HG03060 (cell line): ENCODE measurements around the gene PRDM10.
"Not testable (repeated sequence)": the region's sequence is repeated elsewhere in the genome, so short reads cannot be mapped to it uniquely, and the experiment has no call there.

Source experiments
- ATAC-seq: cut with Tn5 transposase; IDR thresholded peaks from one replicate; pipeline ENCODE4 v1.9.1; 2021; ENCODE audit warnings: low read depth, moderate number of reproducible peaks; ENCODE audit not compliant: unreplicated experiment

The PRDM10 gene

DNA sequence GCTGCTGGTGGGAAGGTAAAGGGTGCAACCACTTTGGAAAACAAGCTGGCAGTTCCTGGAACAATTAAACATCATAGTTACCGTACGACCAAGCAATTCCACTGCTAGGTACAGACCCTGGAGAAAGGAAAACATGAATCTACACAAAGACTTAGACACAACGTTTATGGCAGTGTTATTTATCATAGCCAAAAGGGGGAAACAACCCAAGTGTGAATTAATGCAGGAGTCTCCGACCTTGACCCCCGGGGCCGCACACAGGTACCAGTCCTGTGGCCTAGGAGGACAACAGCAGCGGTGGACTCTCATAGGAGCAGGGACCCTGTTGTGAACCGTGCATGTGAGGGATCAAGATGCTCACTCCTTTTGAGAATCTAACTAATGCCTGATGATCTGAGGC lies 22.5 kb downstream of the PRDM10 start:
- ATAC-seq = no peak

DNA sequence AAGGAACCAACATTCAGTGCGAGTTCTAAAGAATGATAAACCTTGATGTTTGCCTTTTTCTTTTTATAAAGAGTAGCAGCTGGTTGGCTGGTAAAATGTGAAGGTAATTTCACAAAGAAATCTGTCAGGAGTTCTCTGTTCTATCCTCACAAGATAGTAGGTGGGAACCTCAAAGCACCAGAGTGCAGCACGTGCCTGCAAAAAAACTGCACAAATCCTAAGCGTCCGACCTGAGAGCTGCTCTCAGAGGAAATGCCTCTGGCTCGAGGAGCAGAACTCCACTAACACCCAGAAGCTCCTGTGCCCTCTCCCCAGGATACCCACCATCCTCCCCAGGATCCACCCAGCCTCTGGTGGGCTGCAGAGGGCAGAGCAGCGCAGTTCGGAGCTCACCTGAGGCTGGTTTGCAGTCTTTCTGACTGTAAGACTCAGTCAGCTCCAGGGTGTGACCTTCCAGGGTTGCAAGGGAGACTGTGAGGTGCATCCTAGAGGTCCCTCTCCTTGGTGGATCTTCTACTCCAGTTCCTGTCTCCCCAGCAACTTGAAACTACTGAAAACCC lies 23.5 kb downstream of the PRDM10 start:
- ATAC-seq = no peak

DNA sequence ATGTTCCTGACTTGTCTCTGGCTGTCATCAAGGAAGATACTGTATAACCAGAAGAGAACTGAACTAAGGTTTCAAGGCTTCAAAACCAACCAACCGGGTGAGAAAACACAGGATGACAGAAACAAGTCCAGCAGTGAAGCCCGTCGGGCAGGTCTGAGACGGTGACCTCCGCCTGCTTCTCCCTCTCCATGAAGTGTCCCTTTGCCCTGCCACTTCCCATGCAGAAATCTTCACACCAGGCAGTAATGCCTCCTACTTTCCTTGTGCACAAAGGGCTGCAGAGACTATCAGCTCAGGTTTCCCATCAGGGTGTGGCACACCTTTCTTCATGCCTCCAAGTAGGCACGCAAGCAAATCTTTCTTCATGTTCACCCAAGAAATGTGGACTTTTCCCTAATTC lies 24.2 kb downstream of the PRDM10 start:
- no peak for ATAC-seq

DNA sequence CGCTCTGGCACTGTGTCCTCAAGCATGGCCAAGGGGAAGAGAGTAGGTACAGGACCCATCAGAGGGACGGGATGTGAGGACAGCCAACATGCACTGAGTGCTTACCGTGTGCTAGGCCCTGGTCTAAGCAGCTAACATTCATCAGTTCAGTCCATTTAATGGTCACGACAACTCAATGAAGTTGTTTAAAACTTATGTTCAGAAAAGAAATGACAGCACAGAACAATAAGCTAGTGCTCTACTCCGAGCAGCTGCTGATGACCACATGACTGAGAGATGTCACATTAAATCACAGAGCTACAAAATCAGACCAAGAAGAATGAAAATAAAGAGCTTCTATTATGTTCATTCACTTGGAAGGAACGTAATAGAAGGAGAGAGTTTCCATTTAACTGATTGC lies 26.3 kb downstream of the PRDM10 start:
- no peak for ATAC-seq

DNA sequence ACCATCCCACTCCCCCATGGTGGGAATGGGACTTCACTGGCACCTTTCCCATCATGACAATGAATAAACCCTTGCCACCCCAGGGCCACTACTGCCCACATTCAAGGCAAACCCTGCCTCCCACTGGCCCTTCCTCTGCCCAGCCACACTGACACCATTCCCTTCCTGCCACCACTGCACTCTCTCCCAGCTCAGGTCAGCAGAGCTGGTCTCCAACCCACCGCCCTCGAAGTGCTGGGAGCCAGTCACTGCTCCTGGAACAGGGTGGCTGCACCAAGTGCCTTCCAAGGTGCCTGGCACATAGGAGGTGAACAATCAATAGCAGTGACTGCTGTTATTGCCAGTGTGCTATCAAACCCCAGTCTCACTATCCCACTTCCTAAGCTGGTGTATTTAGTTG lies 27.1 kb downstream of the PRDM10 start:
- ATAC-seq = no peak

DNA sequence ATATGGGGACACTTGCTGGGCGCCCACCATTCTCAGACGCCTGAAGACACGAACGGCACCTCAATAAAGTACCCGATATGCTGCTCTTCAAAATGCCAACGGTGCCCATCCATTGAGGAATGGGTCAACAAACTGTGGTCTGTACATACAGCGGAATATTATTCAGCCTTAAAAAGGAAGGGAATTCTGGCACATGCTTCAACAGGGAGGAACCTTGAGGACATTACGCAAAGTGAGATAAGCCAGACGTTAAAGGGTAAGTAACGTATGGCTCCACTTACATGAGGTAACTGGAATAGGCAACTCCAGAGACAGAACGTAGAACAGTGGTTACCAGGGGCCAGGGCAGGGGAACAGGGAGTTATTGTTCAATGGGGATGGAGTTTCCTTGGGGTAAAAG lies 28.0 kb downstream of the PRDM10 start:
- ATAC-seq = no peak

DNA sequence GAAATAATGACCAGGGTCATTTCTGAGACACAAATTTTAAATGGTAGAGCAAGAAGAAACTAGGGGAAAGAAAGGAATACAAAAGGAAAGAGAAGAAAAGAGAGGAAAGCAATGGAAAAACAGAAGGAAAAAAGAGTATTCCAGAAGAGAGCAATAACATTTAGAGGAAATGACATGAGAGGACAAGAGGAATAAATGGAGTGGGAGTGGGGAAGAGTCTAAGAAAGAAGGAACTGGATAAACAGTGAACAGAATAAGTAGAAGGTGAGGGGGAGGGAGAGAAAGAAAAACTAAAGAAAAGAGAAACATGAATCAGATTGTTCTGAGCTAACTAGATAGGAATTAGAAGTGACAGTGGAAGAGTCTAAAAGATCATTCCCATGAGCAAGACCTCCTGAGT lies 28.4 kb downstream of the PRDM10 start:
- ATAC-seq = no peak

DNA sequence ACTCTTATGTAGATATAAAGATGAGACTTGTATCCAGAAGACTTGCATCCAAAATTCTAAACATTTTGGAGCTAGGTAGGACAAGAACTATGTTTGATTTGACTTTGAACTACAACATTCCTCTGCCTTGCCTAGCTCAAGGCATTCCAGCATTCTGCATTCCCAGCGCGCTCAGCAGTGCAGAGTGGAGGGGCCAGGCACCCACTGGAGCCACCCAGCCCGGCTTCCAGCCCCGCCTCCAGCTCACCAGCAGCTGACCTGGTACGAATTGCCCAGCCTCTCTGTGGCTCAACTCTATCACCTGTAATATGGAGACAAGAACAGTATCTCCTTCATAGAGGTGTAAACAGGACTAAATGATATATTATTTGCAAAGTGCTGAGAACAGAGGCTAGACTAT lies 28.8 kb downstream of the PRDM10 start:
- no peak for ATAC-seq

DNA sequence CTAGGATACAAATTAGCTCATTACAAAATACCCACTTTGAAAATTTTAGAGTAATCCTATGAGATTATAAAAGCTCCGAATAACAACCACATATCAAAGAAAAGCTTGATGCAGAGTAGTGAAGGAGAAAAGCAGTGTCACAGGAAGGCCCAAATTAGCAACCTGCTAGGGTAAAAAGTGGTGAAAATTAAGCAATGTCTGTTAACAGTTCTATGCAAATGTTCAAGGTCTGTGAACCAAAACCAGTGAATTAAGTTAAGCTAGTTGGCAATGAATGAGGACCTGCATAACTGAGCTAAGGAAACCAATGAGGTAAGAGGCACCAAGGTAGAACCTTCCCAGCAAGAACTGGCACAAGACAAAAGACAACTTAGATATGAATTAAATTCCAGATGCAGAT lies 29.6 kb downstream of the PRDM10 start:
- ATAC-seq = no peak

DNA sequence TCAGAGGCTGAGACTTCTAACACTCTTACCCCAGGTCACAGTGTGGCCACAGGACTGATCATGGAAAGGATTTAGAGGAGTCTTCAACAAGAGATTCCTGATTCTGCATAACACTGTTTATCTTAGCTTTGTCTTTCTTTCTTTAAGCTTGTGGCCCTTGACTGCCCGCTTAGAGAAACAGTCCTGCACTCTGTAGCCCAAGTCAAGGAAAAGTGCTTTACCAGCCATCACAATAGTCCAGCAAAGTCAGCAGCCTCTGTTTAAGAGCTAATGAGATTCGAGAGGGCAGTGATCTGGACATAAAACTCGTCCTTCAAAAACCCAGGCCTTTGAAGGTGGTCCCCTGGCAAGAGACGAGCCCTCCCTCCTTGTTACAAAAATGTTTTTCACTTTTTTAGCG lies 30.0 kb downstream of the PRDM10 start:
- ATAC-seq = no peak

DNA sequence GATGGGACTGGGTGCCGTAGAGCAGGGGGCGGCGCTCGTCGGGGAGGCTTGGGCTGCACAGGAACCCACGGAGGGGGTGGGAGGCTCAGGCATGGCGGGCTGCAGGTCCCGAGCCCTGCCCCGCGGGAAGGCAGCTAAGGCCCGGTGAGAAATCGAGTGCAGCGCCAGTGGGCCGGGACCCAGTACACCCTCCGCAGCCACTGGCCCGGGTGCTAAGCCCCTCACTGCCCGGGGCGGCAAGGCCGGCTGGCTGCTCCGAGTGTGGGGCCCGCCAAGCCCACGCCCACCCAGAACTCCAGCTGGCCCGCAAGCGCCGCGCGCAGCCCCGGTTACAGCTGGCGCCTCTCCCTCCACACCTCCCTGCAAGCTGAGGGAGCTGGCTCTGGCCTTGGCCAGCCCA lies 30.8 kb downstream of the PRDM10 start:
- ATAC-seq = not testable (repeated sequence)

DNA sequence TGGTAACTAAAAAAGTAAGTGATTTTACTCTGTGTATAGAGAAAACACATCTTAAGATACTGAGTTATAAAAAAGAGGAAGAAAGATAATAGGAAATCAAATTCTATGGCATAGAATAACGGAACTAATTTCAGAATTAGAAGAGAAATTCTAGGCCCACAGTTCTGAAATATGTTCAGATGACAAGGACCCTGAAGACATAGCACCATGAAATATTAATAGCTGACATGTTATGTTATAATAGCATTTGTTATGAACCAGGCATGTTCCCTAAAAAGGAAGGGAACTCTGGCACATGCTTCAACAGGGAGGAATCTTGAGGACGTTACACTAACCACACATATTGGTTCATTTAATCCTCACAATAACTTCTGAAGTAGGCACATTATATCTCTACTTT lies 32.7 kb downstream of the PRDM10 start:
- ATAC-seq = no peak

DNA sequence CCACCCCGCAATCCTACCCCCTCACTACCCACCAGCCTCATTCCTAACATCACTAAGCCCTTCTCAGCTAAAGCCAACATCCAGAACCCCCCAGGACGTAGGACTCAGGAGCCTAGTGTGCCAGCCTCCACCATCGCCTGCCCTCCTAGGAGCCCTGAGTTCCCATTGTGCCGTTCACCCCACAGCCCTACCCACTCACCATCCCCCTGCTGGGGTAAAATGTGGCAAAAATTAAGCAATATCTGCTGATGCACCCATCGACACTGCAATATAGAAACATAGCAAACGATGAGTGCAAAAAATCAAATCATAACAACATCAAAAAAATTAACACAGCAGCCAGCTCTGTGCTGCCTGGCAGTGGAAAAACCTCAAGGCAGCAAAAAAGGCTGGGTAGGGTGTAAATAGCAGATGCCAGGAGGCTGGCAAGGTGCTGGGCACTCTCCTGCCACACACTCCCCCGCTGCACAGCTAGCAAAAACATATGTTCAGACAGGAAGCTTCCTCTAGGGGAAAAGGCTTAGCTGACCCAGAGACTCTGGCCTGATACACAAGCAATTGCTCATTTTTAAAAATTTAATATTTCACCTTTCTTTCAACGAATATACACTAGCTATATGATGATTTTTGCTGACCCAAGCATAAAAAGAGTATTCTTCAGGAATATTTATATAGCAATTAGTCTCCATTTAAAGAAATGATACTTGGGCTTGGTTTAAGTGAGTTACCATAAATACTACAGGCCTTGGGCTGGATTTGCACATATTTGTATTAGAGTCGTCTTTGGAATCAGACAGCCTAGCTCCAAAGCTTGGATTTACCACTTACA lies 33.8 kb downstream of the PRDM10 start:
- no peak for ATAC-seq

DNA sequence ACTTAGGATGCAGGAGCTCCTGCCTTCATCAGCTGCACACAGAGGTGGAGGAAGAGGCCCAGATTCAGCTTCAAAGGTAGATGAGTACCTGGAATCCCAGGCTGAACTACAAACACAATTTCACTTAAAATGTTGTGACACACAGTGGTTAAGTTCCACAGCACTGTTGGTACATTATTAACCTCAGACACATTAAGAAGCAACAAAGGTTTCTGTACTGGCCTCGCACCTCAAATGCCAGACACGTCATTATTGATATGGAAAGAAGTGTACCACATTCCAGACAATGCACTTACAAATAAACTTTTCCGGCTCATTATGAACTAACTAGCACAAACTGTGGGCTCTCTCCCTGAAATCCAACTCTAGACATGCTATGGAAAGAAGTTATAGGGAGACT lies 34.6 kb downstream of the PRDM10 start:
- ATAC-seq = no peak

DNA sequence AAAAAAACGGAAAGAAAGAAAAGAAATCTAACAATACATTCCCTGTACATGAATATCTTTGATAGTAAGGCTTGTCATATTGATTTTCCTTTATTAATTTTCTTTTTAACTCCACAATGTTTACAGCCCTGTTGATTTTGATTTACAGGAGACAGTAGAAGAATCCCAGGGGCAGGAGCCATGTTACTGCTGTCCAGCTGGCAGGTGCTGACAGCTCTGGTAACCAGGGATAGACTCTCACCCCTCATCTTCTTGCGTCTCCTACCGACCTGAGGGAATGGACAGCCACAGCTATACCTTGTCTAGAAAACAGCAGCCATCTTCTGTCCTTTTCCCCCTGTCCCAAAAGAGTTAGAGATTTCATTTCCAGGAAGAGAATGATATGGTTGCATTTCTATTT lies 37.4 kb downstream of the PRDM10 start:
- no peak for ATAC-seq

DNA sequence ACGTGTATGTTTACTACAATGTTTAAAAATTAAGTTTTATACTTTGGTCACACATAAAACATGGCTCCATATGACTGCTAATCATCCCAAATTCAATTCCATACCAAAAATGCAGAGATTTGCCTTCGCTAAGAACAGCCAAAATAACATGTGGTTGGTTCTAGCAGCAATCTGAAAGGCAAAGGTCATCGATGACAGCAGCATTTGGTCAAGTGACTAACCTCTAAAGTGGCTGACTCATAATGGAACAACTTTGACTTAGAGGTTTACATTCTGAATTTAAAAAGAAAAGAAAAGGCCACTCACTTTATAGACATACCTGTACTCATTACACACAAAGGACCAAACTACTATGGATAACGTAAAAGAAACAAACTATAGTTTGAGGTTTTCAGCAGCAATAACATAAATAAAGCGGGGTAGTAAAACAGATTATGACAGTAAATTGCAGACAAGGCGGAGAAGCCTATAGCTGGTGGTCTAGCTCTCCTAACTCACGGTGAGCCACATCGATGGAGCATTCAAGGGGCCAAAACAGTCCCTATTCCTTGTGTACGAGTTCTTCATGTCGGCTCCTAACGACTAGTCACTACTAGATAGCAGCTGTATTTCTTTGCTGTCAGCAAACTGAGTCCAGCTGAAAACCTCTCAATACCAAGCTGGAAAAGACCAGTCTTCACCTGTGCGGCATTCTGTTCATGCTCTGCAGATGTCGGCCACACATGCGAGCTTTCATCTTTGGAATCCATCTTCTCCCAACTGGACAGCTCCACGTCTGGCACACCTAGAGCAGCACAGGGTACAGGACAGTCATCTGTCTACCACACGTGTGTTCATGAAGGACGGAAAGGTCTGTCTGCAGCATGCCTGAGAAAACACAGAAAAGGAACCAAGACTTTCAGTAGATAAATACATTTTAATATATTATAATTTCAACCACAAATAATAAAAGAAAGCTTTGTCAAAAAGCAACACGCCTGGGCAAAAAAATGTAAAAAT lies 42.1 kb downstream of the PRDM10 start:
- ATAC-seq = peak; percentile 93

DNA sequence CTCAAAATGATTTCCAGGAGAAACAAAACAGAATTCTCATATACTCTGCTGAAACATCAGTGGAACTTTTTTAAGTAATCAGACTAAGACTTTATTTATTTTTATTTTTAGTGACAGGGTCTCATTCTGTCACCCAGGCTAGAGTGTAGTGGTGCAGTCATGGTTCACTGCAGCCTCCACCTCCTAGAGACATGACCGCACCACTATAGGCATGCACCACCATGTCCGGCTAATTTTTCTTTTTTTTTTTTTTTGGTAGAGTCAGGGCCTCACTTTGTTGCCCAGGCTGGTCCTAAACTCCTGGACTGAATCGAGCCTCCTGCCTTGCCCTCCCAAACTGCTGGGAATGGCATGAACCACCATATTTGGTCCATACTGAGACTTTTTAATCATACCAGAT lies 42.9 kb downstream of the PRDM10 start:
- ATAC-seq = no peak

DNA sequence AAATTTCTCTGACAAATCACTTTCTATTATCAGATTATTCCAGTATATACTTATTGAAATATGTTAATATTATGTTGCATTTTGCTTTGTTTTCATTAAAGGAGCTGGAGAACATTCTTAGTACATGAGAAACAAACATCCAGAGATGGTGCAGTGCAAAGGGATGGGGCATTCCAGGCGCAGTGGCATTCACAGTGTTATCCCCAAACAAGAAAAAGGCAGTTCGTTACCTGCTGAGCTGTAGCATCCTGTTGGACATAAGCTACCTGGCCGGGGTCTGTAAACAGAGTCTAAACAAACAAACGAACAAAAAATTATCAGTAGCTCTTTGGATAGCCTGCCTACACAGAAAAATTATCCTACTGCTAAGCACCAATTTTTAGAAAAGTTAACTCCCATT lies 47.4 kb downstream of the PRDM10 start:
- no peak for ATAC-seq

DNA sequence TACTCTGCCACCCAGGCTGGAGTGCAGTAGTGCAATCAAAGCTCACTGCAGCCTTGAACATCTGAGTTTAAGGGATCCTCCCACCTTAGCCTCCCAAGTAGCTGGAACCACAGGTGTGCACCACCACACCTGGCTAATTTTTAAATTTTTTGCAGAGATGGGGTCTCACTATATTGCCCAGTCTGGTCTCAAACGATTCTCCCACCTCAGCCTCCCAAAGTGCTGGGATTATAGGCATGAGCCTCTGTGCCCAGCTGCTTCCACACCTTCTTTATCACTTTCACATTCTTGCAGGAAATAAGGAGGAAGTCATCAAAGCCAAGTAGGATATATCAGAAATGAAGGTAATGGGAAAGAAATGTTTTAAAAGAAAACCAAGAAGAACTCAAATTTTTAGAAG lies 47.9 kb downstream of the PRDM10 start:
- ATAC-seq = not testable (repeated sequence)

DNA sequence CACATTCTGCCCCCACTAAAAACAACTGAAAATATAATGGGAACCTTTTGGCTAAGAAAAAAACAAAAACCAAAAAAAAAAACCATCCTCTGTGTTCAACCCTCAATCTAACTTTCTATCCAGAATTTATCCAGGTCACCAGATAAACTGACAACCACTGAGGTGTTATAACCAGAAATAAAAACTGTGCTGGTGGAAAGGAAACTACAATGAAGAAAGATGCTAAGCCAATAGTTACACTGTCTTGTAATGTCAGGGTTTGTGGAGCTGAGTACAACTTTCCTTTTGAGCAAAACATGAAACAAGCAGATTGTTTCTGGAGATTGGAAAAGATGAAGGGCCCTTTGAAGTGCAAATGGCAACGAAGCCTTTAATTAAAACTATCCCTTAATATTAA lies 50.8 kb downstream of the PRDM10 start:
- no peak for ATAC-seq

DNA sequence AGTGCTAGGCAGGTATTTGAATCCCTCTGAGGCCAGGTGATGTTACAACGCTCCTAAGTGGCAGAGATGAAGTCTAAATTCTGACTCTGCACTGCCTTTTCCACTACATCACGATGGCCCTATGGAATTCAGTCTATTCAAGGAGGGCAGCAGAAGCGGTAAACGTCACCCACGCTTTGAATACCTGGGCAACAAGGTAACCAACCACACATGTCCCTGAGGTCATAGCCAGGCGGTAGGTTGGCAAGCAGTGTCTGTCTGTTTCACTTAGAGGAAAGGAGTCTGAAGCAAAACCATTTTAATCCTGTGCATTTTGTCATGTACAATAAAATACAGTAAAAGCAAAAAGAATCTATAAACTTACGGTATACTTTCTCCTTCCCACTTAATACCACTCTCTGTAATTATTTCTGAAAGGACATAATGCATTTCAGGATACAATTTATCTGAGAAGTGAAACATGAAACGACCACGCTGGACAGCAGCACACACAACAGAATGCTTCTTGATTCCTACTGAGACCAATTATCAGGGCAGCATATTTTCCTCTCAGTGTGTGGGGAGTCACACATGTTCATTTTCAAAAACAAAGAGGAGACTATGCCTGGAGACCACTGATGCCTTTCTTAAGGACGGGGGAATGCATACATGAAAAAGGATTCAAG lies 51.3 kb downstream of the PRDM10 start:
- ATAC-seq = no peak
